HG02798 (cell line): ENCODE data around the gene ELP6.
"Not testable (repeated sequence)": the region's sequence is repeated elsewhere in the genome, so short reads cannot be mapped to it uniquely, and the experiment has no call there.

Experiments
- ATAC-seq: cut with Tn5 transposase; IDR thresholded peaks from one replicate; pipeline ENCODE4 v1.9.1; 2021; ENCODE audit warnings: mild to moderate bottlenecking; ENCODE audit not compliant: unreplicated experiment, poor library complexity

The ELP6 gene

GRCh38 chr3:47469616-47470015 lies 43.9 kb downstream of the ELP6 start:
- no peak for ATAC-seq

- ATAC-seq, result not testable (repeated sequence)
Observed at GRCh38 chr3:47468315-47468714, 45.2 kb downstream of the ELP6 start.

GRCh38 chr3:47464588-47464987 lies 48.9 kb downstream of the ELP6 start:
- no peak for ATAC-seq

- ATAC-seq, result not testable (repeated sequence)
Observed at GRCh38 chr3:47459534-47460085, 53.9 kb downstream of the ELP6 start.

- ATAC-seq, result no peak
Observed at GRCh38 chr3:47456984-47457383, 56.5 kb downstream of the ELP6 start.

- ATAC-seq, result no peak
Observed at GRCh38 chr3:47455806-47456452, 57.6 kb downstream of the ELP6 start.

- no peak for ATAC-seq
Observed at GRCh38 chr3:47452453-47453215, 60.9 kb downstream of the ELP6 start.
